Measurements from ENCODE around the gene KHDC4.
"Not testable (repeated sequence)": the region's sequence is repeated elsewhere in the genome, so short reads cannot be mapped to it uniquely, and the experiment has no call there.

Gene KHDC4

GRCh38 chr1:155940993-155941844 is 7.0 kb upstream of the KHDC4 start, which contains the start of gene RXFP4:
Gene RXFP4, plus strand, starts transcription at chr1:155941638. Its CDS starts 72 bp downstream, at chr1:155941710.
- DNase-seq = no peak

GRCh38 chr1:155940482-155940992 is 6.3 kb upstream of the KHDC4 start:
- no peak for DNase-seq

GRCh38 chr1:155938220-155938627 is 4.0 kb upstream of the KHDC4 start:
- peak in 3 of 14 donors; percentile 10 to 72 (median 17) for DNase-seq

GRCh38 chr1:155934936-155935590 is 850 bp upstream of the KHDC4 start:
- no peak for DNase-seq

GRCh38 chr1:155933591-155934096 is 569 bp downstream of the KHDC4 start:
- DNase-seq = no peak

- DNase-seq = no peak
Observed at GRCh38 chr1:155932487-155932886, 1.7 kb downstream of the KHDC4 start.

- no peak for DNase-seq
Observed at GRCh38 chr1:155932081-155932480, 2.1 kb downstream of the KHDC4 start.

GRCh38 chr1:155931332-155932038 is 2.7 kb downstream of the KHDC4 start:
- DNase-seq = no peak

- not testable (repeated sequence) for DNase-seq
Observed at GRCh38 chr1:155930725-155931124, 3.5 kb downstream of the KHDC4 start.

GRCh38 chr1:155929057-155929456 is 5.2 kb downstream of the KHDC4 start:
- no peak for DNase-seq

- no peak for DNase-seq
Observed at GRCh38 chr1:155925506-155925905, 8.7 kb downstream of the KHDC4 start.

GRCh38 chr1:155920717-155921116 is 13.5 kb downstream of the KHDC4 start:
- no peak for DNase-seq

GRCh38 chr1:155919801-155920200 is 14.4 kb downstream of the KHDC4 start:
- DNase-seq = no peak

- no peak for DNase-seq
Observed at GRCh38 chr1:155918660-155919059, 15.6 kb downstream of the KHDC4 start.

GRCh38 chr1:155913969-155914757 is 20.1 kb downstream of the KHDC4 start:
- no peak for DNase-seq

- no peak for DNase-seq
Observed at GRCh38 chr1:155912056-155912536, 22.1 kb downstream of the KHDC4 start.

- DNase-seq = peak in 13 of 14 donors; percentile 24 to 82 (median 64)
Observed at GRCh38 chr1:155911156-155912055, 22.8 kb downstream of the KHDC4 start, which contains the start of gene RIT1. Gene RIT1, minus strand, starts transcription at chr1:155911349. Its CDS starts 588 bp downstream, at chr1:155910761.

- DNase-seq = peak in 13 of 14 donors; percentile 6 to 71 (median 35)
Observed at GRCh38 chr1:155910621-155911121, 23.5 kb downstream of the KHDC4 start.

- peak in 1 of 14 donors; percentile 4 for DNase-seq
Observed at GRCh38 chr1:155909894-155910293, 24.3 kb downstream of the KHDC4 start.

GRCh38 chr1:155904261-155904660 is 30.0 kb downstream of the KHDC4 start:
- DNase-seq = no peak

Data from C1 segment of cervical spinal cord (tissue), 14 donors.